HepG2 (cell line): ENCODE results near the gene CYSLTR2. TPM values are rescaled to one million over a fixed set of nuclear protein-coding genes. Genes with fewer than 3 reads are reported as not detected.
A peak's percentile ranks its signal among the peaks of the same experiment; 100 is the strongest.

ENCODE experiments used
- AGO2 ChIP-seq: fragments of 200-400 bp; formaldehyde crosslinking; optimal IDR thresholded peaks from 2 replicates; pipeline ENCODE3; 2017; ENCODE audit warnings: mild to moderate bottlenecking, low read depth, low read length, moderate library complexity
- ARNT ChIP-seq: fragments of 450-650 bp; IDR thresholded peaks from 2 replicates; pipeline ENCODE4 v1.6.1; 2017
- HES4 ChIP-seq: sonication (generic); formaldehyde crosslinking; IDR thresholded peaks from 2 replicates; pipeline ENCODE4 v1.9.0; 2021; ENCODE audit warnings: mild to moderate bottlenecking, missing genetic modification reagents, borderline replicate concordance
- MEF2D ChIP-seq: sonication (generic); formaldehyde crosslinking; IDR thresholded peaks from 2 replicates; pipeline ENCODE4 v1.5.1; 2020; ENCODE audit warnings: mild to moderate bottlenecking, missing genetic modification reagents
- MZF1 ChIP-seq: sonication (generic); formaldehyde crosslinking; IDR thresholded peaks from 2 replicates; pipeline ENCODE4 v1.8.1; 2023; ENCODE audit warnings: mild to moderate bottlenecking, missing genetic modification reagents, borderline replicate concordance
- RORA ChIP-seq: sonication (generic); formaldehyde crosslinking; IDR thresholded peaks from 2 replicates; pipeline ENCODE4 v1.5.0; 2020; ENCODE audit warnings: mild to moderate bottlenecking, missing genetic modification reagents, moderate library complexity
- SNRNP70 ChIP-seq: fragments of 200-400 bp; formaldehyde crosslinking; IDR thresholded peaks from 2 replicates; pipeline ENCODE4 v1.6.1; 2017; ENCODE audit warnings: mild to moderate bottlenecking, low read depth, low read length, moderate library complexity
- TAF1 ChIP-seq: sonication (generic); formaldehyde crosslinking; IDR thresholded peaks from 2 replicates; pipeline ENCODE4 v1.4.0; 2020; ENCODE audit warnings: missing genetic modification reagents
- YY1 ChIP-seq: IDR thresholded peaks from 2 replicates; pipeline ENCODE4 v1.6.1; 2011; ENCODE audit warnings: low read length, low read depth, moderate library complexity, mild to moderate bottlenecking; ENCODE audit not compliant: insufficient read depth, insufficient replicate concordance
- ZBTB7A ChIP-seq: sonication (generic); formaldehyde crosslinking; IDR thresholded peaks from 2 replicates; pipeline ENCODE4 v1.8.0; 2022; ENCODE audit warnings: mild to moderate bottlenecking, missing genetic modification reagents
- ZFX ChIP-seq: sonication (generic); formaldehyde crosslinking; IDR thresholded peaks from 2 replicates; pipeline ENCODE4 v1.4.0; 2020; ENCODE audit warnings: mild to moderate bottlenecking, low read depth, missing genetic modification reagents, moderate library complexity
- ZNF598 ChIP-seq: sonication (generic); formaldehyde crosslinking; IDR thresholded peaks from 2 replicates; pipeline ENCODE4 v1.5.1; 2020; ENCODE audit warnings: mild to moderate bottlenecking, missing genetic modification reagents, borderline replicate concordance
- ZNF629 ChIP-seq: sonication (generic); formaldehyde crosslinking; conservative IDR thresholded peaks from 2 replicates; pipeline ENCODE4 v1.5.0; 2020; ENCODE audit warnings: missing genetic modification reagents
- ZNF792 ChIP-seq: IDR thresholded peaks from 2 replicates; pipeline ENCODE4 v1.6.1; 2016
- ZNF816 ChIP-seq: sonication (generic); formaldehyde crosslinking; IDR thresholded peaks from 2 replicates; pipeline ENCODE4 v1.8.0; 2022; ENCODE audit warnings: missing genetic modification reagents, mild to moderate bottlenecking, borderline replicate concordance
- polyA plus RNA-seq, 8 experiments: library from polyadenylated mRNA; depleted of rRNA in 3 of 8; stranded (reverse) in 7 of 8; unstranded in 1 of 8; fragments of >200 nt; fragmentation: Illumina TruSeq in 4 of 8; extraction: Trizol in 4 of 8; gene quantifications; 2 replicates each; pipeline versions ENCODE4 v1.2.1 to v1.2.3, GENCODE V29; 2011 to 2016; ENCODE audit warnings: low read depth in 4 of 8, missing spikeins in 1 of 8, mixed read lengths in 1 of 8; ENCODE audit not compliant: insufficient read depth in 1 of 8
- total RNA-seq, 5 experiments: library from RNA; depleted of rRNA; stranded (reverse); fragments of >200 nt; fragmentation: Illumina TruSeq; extraction: Trizol; gene quantifications; 2 replicates each; pipeline ENCODE4 v1.2.3, GENCODE V29; 2016; ENCODE audit warnings: low read depth in 1 of 5
- TF ChIP-seq, protein P1 (sequence below): sonication (generic); formaldehyde crosslinking; IDR thresholded peaks from 2 replicates; pipeline ENCODE4 v1.4.0; 2020; ENCODE audit warnings: mild to moderate bottlenecking, missing genetic modification reagents, borderline replicate concordance
- TF ChIP-seq, protein P2 (sequence below): sonication (generic); formaldehyde crosslinking; IDR thresholded peaks from 2 replicates; pipeline ENCODE4 v1.4.0; 2020; ENCODE audit warnings: missing genetic modification reagents
- TF ChIP-seq, protein P3 (sequence below): sonication (generic); formaldehyde crosslinking; IDR thresholded peaks from 2 replicates; pipeline ENCODE4 v1.4.0; 2020; ENCODE audit warnings: missing genetic modification reagents
- TF ChIP-seq, protein P4 (sequence below): sonication (generic); formaldehyde crosslinking; IDR thresholded peaks from 2 replicates; pipeline ENCODE4 v1.4.0; 2020; ENCODE audit warnings: mild to moderate bottlenecking, missing genetic modification reagents
- TF ChIP-seq, protein P5 (sequence below): IDR thresholded peaks from 2 replicates; pipeline ENCODE4 v1.6.1; 2012; ENCODE audit warnings: low read depth, low read length, improper control_type of control experiment
- TF ChIP-seq, protein P6 (sequence below): IDR thresholded peaks from 2 replicates; pipeline ENCODE4 v1.6.1; 2016; ENCODE audit warnings: mild to moderate bottlenecking

CYSLTR2 gene
- total and polyA plus RNA-seq, 2 of the 13 experiments (the other 11 are each of a cell fraction or from before 2014, with no cell fraction given), result not detected

DNA sequence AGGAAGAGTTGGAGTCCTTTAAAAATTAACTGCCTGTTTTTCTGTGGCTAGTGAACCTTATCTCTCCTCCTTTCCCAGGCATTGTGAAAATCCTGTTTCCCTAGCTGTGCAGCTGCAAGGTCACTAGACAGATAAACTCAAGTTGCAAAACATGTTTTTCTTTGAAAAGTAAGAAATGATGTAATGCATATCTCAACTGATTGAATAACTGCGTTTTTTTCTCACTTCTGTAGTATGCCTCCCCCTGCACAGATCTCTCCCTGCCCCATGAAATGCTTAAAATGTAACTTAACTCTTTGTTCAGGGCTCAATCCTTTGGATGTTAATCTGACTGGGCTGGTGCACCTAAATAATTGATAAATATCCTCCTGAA is 27.7 kb upstream of the CYSLTR2 start (continued):
- TF ChIP-seq ZNF792 (CRISPR knock-in tag) (peak; percentile 69; the same call in 1 of the 2 replicates), ZNF629 (no peak), MEF2D (CRISPR knock-in tag) (no peak), ZNF598 (CRISPR knock-in tag) (no peak), ZFX (CRISPR knock-in tag) (no peak), SNRNP70 (no peak), ARNT (no peak), AGO2 (no peak), ZNF816 (CRISPR knock-in tag) (no peak), YY1 (no peak), MZF1 (no peak), RORA (CRISPR knock-in tag) (no peak), TAF1 (CRISPR knock-in tag) (no peak), ZBTB7A (no peak), HES4 (CRISPR knock-in tag) (no peak)
- TF ChIP-seq, protein P1, sequence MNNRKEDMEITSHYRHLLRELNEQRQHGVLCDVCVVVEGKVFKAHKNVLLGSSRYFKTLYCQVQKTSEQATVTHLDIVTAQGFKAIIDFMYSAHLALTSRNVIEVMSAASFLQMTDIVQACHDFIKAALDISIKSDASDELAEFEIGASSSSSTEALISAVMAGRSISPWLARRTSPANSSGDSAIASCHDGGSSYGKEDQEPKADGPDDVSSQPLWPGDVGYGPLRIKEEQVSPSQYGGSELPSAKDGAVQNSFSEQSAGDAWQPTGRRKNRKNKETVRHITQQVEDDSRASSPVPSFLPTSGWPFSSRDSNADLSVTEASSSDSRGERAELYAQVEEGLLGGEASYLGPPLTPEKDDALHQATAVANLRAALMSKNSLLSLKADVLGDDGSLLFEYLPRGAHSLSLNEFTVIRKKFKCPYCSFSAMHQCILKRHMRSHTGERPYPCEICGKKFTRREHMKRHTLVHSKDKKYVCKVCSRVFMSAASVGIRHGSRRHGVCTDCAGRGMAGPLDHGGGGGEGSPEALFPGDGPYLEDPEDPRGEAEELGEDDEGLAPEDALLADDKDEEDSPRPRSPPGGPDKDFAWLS (CRISPR knock-in tag), result no peak
- TF ChIP-seq, protein P2, sequence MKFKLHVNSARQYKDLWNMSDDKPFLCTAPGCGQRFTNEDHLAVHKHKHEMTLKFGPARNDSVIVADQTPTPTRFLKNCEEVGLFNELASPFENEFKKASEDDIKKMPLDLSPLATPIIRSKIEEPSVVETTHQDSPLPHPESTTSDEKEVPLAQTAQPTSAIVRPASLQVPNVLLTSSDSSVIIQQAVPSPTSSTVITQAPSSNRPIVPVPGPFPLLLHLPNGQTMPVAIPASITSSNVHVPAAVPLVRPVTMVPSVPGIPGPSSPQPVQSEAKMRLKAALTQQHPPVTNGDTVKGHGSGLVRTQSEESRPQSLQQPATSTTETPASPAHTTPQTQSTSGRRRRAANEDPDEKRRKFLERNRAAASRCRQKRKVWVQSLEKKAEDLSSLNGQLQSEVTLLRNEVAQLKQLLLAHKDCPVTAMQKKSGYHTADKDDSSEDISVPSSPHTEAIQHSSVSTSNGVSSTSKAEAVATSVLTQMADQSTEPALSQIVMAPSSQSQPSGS (CRISPR knock-in tag), result peak; percentile 100
- TF ChIP-seq, protein P3, sequence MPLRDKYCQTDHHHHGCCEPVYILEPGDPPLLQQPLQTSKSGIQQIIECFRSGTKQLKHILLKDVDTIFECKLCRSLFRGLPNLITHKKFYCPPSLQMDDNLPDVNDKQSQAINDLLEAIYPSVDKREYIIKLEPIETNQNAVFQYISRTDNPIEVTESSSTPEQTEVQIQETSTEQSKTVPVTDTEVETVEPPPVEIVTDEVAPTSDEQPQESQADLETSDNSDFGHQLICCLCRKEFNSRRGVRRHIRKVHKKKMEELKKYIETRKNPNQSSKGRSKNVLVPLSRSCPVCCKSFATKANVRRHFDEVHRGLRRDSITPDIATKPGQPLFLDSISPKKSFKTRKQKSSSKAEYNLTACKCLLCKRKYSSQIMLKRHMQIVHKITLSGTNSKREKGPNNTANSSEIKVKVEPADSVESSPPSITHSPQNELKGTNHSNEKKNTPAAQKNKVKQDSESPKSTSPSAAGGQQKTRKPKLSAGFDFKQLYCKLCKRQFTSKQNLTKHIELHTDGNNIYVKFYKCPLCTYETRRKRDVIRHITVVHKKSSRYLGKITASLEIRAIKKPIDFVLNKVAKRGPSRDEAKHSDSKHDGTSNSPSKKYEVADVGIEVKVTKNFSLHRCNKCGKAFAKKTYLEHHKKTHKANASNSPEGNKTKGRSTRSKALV (CRISPR knock-in tag), result no peak
- TF ChIP-seq, protein P4, sequence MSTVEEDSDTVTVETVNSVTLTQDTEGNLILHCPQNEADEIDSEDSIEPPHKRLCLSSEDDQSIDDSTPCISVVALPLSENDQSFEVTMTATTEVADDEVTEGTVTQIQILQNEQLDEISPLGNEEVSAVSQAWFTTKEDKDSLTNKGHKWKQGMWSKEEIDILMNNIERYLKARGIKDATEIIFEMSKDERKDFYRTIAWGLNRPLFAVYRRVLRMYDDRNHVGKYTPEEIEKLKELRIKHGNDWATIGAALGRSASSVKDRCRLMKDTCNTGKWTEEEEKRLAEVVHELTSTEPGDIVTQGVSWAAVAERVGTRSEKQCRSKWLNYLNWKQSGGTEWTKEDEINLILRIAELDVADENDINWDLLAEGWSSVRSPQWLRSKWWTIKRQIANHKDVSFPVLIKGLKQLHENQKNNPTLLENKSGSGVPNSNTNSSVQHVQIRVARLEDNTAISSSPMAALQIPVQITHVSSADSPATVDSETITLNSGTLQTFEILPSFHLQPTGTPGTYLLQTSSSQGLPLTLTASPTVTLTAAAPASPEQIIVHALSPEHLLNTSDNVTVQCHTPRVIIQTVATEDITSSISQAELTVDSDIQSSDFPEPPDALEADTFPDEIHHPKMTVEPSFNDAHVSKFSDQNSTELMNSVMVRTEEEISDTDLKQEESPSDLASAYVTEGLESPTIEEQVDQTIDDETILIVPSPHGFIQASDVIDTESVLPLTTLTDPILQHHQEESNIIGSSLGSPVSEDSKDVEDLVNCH (CRISPR knock-in tag), result no peak
- TF ChIP-seq, protein P5, sequence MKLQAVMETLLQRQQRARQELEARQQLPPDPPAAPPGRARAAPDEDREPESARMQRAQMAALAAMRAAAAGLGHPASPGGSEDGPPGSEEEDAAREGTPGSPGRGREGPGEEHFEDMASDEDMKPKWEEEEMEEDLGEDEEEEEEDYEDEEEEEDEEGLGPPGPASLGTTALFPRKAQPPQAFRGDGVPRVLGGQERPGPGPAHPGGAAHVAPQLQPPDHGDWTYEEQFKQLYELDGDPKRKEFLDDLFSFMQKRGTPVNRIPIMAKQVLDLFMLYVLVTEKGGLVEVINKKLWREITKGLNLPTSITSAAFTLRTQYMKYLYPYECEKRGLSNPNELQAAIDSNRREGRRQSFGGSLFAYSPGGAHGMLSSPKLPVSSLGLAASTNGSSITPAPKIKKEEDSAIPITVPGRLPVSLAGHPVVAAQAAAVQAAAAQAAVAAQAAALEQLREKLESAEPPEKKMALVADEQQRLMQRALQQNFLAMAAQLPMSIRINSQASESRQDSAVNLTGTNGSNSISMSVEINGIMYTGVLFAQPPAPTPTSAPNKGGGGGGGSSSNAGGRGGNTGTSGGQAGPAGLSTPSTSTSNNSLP, result no peak
- TF ChIP-seq, protein P6, sequence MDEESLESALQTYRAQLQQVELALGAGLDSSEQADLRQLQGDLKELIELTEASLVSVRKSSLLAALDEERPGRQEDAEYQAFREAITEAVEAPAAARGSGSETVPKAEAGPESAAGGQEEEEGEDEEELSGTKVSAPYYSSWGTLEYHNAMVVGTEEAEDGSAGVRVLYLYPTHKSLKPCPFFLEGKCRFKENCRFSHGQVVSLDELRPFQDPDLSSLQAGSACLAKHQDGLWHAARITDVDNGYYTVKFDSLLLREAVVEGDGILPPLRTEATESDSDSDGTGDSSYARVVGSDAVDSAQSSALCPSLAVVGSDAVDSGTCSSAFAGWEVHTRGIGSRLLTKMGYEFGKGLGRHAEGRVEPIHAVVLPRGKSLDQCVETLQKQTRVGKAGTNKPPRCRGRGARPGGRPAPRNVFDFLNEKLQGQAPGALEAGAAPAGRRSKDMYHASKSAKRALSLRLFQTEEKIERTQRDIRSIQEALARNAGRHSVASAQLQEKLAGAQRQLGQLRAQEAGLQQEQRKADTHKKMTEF (CRISPR knock-in tag), result peak; percentile 84
